Karpas-422 (cell line): ENCODE measurements around the gene FUOM. TPM values are rescaled to one million over a fixed set of nuclear protein-coding genes. Genes with fewer than 3 reads are reported as not detected.

Source experiments
- DNase-seq: peaks from one replicate; pipeline ENCODE4 v3.0.0-alpha.2; 2015
- H2AFZ ChIP-seq: fragments of 200-600 bp; sonication (generic); 2 replicates; pipeline ENCODE4 v1.6.1; 2014; ENCODE audit warnings: antibody characterized with exemption, low read length, mixed read lengths
- H3K27ac ChIP-seq: fragments of 200-600 bp; sonication (generic); 2 replicates; pipeline ENCODE4 v1.5.1; 2014; ENCODE audit warnings: mild to moderate bottlenecking, low read length, moderate library complexity
- H3K27me3 ChIP-seq: fragments of 200-600 bp; sonication (generic); 2 replicates; pipeline ENCODE4 v1.6.1; 2014; ENCODE audit warnings: low read length, mixed read lengths
- H3K36me3 ChIP-seq: fragments of 200-600 bp; sonication (generic); 2 replicates; pipeline ENCODE4 v1.6.1; 2014; ENCODE audit warnings: low read length, mixed read lengths; ENCODE audit not compliant: insufficient read depth
- H3K4me1 ChIP-seq: fragments of 200-600 bp; sonication (generic); 2 replicates; pipeline ENCODE4 v1.6.1; 2014; ENCODE audit warnings: mild to moderate bottlenecking, low read length, mixed read lengths
- H3K4me2 ChIP-seq: fragments of 200-600 bp; sonication (generic); 2 replicates; pipeline ENCODE4 v1.6.1; 2014; ENCODE audit warnings: low read length, low read depth, mild to moderate bottlenecking; ENCODE audit not compliant: poor library complexity, severe bottlenecking
- H3K4me3 ChIP-seq: fragments of 200-600 bp; sonication (generic); 2 replicates; pipeline ENCODE4 v1.5.1; 2014; ENCODE audit warnings: mild to moderate bottlenecking, antibody characterized with exemption, low read length, mixed read lengths
- H3K79me2 ChIP-seq: fragments of 200-600 bp; sonication (generic); 2 replicates; pipeline ENCODE4 v1.6.1; 2014; ENCODE audit warnings: mild to moderate bottlenecking, low read length, mixed read lengths
- H3K9ac ChIP-seq: fragments of 200-600 bp; sonication (generic); 2 replicates; pipeline ENCODE4 v1.6.0; 2014; ENCODE audit warnings: low read length
- H3K9me2 ChIP-seq: fragments of 200-600 bp; sonication (generic), shearing (Covaris generic); replicated peaks from 2 replicates; pipeline ENCODE4 v1.6.0; 2014; ENCODE audit warnings: mild to moderate bottlenecking, low read length, moderate library complexity; ENCODE audit not compliant: insufficient read depth
- H3K9me3 ChIP-seq: fragments of 300-700, 200-600 bp; sonication (generic); 2 replicates; pipeline ENCODE4 v1.6.1; 2014; ENCODE audit warnings: low read length, mixed read lengths
- H4K20me1 ChIP-seq: fragments of 200-600 bp; sonication (generic); 2 replicates; pipeline ENCODE4 v1.6.1; 2014; ENCODE audit warnings: mild to moderate bottlenecking, antibody characterized with exemption, low read length, low read depth; ENCODE audit not compliant: insufficient read depth
- total RNA-seq: library from RNA; depleted of rRNA; stranded (reverse); fragments of >200 nt; shearing (Covaris generic); gene quantifications from 2 replicates; pipeline ENCODE4 v1.2.3, GENCODE V29; 2014; ENCODE audit warnings: low replicate concordance

FUOM gene
- total RNA-seq, 1 experiment from 2014 or later: 0.97 TPM

DNA sequence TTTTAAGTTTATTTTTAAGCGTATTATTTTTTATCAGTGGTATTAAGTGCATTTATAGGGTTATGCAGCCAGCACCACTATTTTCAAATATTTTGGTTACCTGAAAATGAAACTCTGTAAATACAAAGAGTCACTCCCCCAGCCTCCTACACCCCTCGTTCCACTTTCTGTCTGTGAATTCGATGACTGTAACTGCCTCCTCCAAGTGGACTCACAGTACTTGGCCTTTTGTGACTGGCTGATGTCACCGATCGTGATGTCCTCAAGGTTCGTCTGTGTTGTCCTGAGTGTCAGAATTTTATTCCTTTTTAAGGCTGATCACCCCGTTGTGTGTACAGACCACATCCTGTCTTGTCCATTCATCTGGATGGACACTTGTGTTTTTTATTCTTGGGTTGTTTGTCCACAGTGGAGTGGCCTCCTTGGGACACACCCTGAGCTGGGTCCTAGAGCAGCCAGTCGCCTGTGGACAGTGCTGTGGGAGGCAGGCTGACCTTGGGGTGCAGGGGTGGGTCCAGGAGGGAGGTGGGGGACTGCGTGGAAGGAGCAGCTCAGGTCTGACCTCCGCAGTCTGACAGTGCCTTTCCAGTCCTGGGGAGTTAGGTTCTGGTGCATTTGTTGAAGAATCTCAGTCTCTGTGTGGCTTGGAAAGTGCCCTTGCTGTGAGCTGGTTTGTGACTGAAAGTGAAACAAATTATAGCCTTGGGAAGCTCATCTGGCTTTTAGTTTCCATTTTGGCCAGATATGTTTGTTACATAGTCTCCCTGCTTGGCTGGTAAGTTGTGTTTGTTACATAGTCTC, 43.0 kb upstream of the FUOM start:
- H3K4me2 ChIP-seq: no peak overlapping the region
- H3K36me3 ChIP-seq: peaks cover 36% of the 10 kb centered on the region
- H2AFZ ChIP-seq: no peak overlapping the region
- no peak for DNase-seq
- H3K4me3 ChIP-seq: no peak overlapping the region
- H4K20me1 ChIP-seq: no peaks in the 10 kb centered on the region
- H3K27ac ChIP-seq: no peak overlapping the region
- H3K27me3 ChIP-seq: no peaks in the 10 kb centered on the region
- H3K79me2 ChIP-seq: peaks cover 35% of the 10 kb centered on the region
- H3K9ac ChIP-seq: no peak overlapping the region
- no peaks in the 10 kb centered on the region for H3K9me2 ChIP-seq
- H3K9me3 ChIP-seq: no peaks in the 10 kb centered on the region
- peaks cover 8% of the 10 kb centered on the region for H3K4me1 ChIP-seq

GRCh38 chr10:133399123-133399601, 41.3 kb upstream of the FUOM start:
- DNase-seq: no peak
- peaks cover 10% of the 10 kb centered on the region for H3K4me1 ChIP-seq
- H3K9me2 ChIP-seq: no peaks in the 10 kb centered on the region
- no peak overlapping the region for H3K9ac ChIP-seq
- no peaks in the 10 kb centered on the region for H3K9me3 ChIP-seq
- no peak overlapping the region for H3K27ac ChIP-seq
- H3K4me2 ChIP-seq: no peak overlapping the region
- H3K27me3 ChIP-seq: no peaks in the 10 kb centered on the region
- peaks cover 25% of the 10 kb centered on the region for H3K36me3 ChIP-seq
- H4K20me1 ChIP-seq: no peaks in the 10 kb centered on the region
- H2AFZ ChIP-seq: no peak overlapping the region
- H3K79me2 ChIP-seq: peaks cover 37% of the 10 kb centered on the region
- H3K4me3 ChIP-seq: no peak overlapping the region

GRCh38 chr10:133397938-133398337, 40.1 kb upstream of the FUOM start:
- H3K27ac ChIP-seq: no peak overlapping the region
- H3K4me3 ChIP-seq: no peak overlapping the region
- H3K9me3 ChIP-seq: no peaks in the 10 kb centered on the region
- no peaks in the 10 kb centered on the region for H4K20me1 ChIP-seq
- H2AFZ ChIP-seq: no peak overlapping the region
- peaks cover 16% of the 10 kb centered on the region for H3K4me1 ChIP-seq
- no peaks in the 10 kb centered on the region for H3K9me2 ChIP-seq
- H3K4me2 ChIP-seq: no peak overlapping the region
- no peak overlapping the region for H3K9ac ChIP-seq
- H3K79me2 ChIP-seq: peaks cover 37% of the 10 kb centered on the region
- DNase-seq: no peak
- H3K27me3 ChIP-seq: no peaks in the 10 kb centered on the region
- H3K36me3 ChIP-seq: peaks cover 20% of the 10 kb centered on the region

DNA sequence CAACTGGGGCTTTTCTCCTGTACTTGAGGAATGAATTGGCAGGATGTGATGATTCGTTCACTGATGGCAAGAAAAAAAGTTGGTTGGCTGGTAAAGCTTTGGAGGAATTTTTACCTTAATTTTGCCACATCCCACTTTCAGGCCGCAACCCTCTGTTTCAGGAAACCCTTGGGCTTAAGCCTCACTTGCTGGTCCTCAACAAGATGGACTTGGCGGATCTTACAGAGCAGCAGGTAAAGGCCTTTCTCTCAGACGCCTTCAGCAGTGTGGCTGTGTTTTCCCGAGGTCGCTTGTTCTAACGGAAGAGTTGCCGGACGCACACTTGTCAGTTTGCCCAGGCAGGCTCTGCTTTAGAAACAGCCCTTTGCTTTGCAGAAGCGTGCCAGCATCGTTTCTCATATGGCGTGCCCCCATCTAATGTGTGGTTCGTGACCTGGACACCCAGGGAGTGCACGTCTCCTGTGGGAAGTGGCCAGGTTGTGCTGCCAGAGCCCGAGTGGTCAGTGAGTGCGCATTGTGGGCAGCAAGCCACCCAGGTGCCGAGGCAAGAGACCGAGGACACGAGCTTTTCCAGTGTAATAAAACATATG, 38.3 kb upstream of the FUOM start:
- DNase-seq: no peak
- no peaks in the 10 kb centered on the region for H3K27me3 ChIP-seq
- H4K20me1 ChIP-seq: no peaks in the 10 kb centered on the region
- H3K27ac ChIP-seq: no peak overlapping the region
- no peaks in the 10 kb centered on the region for H3K9me3 ChIP-seq
- H3K4me3 ChIP-seq: no peak overlapping the region
- H3K9ac ChIP-seq: no peak overlapping the region
- peaks cover 37% of the 10 kb centered on the region for H3K79me2 ChIP-seq
- no peaks in the 10 kb centered on the region for H3K9me2 ChIP-seq
- H3K4me2 ChIP-seq: no peak overlapping the region
- peaks cover 25% of the 10 kb centered on the region for H3K4me1 ChIP-seq
- H3K36me3 ChIP-seq: peaks cover 12% of the 10 kb centered on the region
- H2AFZ ChIP-seq: no peak overlapping the region

- H3K4me2 ChIP-seq: peak overlapping the region; percentile 97
- H3K27me3 ChIP-seq: no peaks in the 10 kb centered on the region
- H3K9me3 ChIP-seq: no peaks in the 10 kb centered on the region
- peaks cover 36% of the 10 kb centered on the region for H3K4me1 ChIP-seq
- H3K9ac ChIP-seq: peak overlapping the region; percentile 96
- H4K20me1 ChIP-seq: no peaks in the 10 kb centered on the region
- peak; percentile 44 for DNase-seq
- peak overlapping the region; percentile 56; the same call in 1 of the 2 replicates for H3K27ac ChIP-seq
- peaks cover 34% of the 10 kb centered on the region for H3K79me2 ChIP-seq
- no peaks in the 10 kb centered on the region for H3K9me2 ChIP-seq
- peak overlapping the region; percentile 56; the same call in 1 of the 2 replicates for H2AFZ ChIP-seq
- peaks cover 12% of the 10 kb centered on the region for H3K36me3 ChIP-seq
- peak overlapping the region; percentile 98 for H3K4me3 ChIP-seq
Observed at GRCh38 chr10:133394801-133395221, 37.0 kb upstream of the FUOM start.

DNA sequence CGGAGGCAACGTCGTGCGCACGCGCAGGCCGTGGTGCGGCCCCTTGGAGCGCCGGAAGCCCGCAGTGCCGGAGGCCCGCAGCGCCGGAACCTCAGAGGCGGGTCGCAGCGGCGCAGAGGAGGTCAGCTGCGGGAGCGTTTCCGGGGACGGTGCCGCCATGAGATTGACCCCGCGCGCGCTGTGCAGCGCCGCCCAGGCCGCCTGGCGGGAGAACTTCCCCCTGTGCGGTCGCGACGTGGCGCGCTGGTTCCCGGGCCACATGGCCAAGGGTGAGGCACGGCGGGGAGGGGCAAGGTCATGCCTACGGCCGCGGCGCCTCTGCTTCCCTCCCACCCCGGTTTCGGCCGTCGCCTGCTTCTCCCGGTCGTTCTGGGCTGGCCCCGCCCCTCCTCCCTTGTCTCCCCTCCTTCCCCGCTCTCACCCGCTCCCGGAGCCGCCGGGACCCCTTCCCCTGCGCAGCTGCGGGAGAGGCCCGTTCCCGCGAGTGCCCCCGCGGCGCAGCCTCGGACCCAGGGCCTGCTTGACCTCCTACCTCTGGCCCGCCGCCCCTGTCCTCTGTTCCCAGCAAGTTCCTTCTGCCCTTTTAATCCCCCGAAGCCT, 36.3 kb upstream of the FUOM start, which contains the start of gene MTG1:
Gene MTG1 (plus strand): TSS at position 94 of the 600 bp plus-strand sequence. CDS start 64 bp downstream, at position 158.
- no peaks in the 10 kb centered on the region for H3K9me2 ChIP-seq
- H3K79me2 ChIP-seq: peaks cover 34% of the 10 kb centered on the region
- peak within 1 kb of the TSS; percentile 56; the same call in 1 of the 2 replicates for H2AFZ ChIP-seq
- H3K9me3 ChIP-seq: no peaks in the 10 kb centered on the region
- H3K4me2 ChIP-seq: peak within 1 kb of the TSS; percentile 97
- no peaks in the 10 kb centered on the region for H3K27me3 ChIP-seq
- peak within 1 kb of the TSS; percentile 98 for H3K4me3 ChIP-seq
- no peaks in the 10 kb centered on the region for H4K20me1 ChIP-seq
- H3K9ac ChIP-seq: peak within 1 kb of the TSS; percentile 96
- peak; percentile 99 for DNase-seq
- H3K4me1 ChIP-seq: peaks cover 43% of the 10 kb centered on the region
- H3K36me3 ChIP-seq: peaks cover 12% of the 10 kb centered on the region
- H3K27ac ChIP-seq: peak within 1 kb of the TSS; percentile 56; the same call in 1 of the 2 replicates

- Histone ChIP-seq H3K27me3 (no peaks in the 10 kb centered on the region), H3K79me2 (peaks cover 33% of the 10 kb centered on the region), H3K36me3 (peaks cover 12% of the 10 kb centered on the region), H2AFZ (0 out of 2 replicates have a peak overlapping the region, but pooled peaks have one; percentile 51), H3K4me1 (peaks cover 47% of the 10 kb centered on the region), H3K27ac (no peak overlapping the region), H4K20me1 (no peaks in the 10 kb centered on the region), H3K9me3 (no peaks in the 10 kb centered on the region), H3K4me3 (peak overlapping the region; percentile 33), H3K9me2 (no peaks in the 10 kb centered on the region), H3K9ac (peak overlapping the region; percentile 46), H3K4me2 (peak overlapping the region; percentile 70)
- no peak for DNase-seq
Observed at GRCh38 chr10:133393401-133394063, 35.7 kb upstream of the FUOM start.
